ENCODE data around the gene GRID2.

GRCh38 chr4:93351846-93352245, 1048.1 kb downstream of the GRID2 start:
- TF ChIP-seq, protein P1, sequence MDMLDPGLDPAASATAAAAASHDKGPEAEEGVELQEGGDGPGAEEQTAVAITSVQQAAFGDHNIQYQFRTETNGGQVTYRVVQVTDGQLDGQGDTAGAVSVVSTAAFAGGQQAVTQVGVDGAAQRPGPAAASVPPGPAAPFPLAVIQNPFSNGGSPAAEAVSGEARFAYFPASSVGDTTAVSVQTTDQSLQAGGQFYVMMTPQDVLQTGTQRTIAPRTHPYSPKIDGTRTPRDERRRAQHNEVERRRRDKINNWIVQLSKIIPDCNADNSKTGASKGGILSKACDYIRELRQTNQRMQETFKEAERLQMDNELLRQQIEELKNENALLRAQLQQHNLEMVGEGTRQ (IDR thresholded peaks at IDR 0.05; ENCODE audit: borderline replicate concordance, low read depth, low read length) = no peak
- TF ChIP-seq CTCF (IDR thresholded peaks at IDR 0.05) = no peak
- no peak for TF ChIP-seq CHD2 (IDR thresholded peaks at IDR 0.05; ENCODE audit: low read length, partially characterized antibody)
- no peak for TF ChIP-seq RAD21 (IDR thresholded peaks at IDR 0.05; ENCODE audit: low read length)
- no peak for TF ChIP-seq FOXM1 (IDR thresholded peaks at IDR 0.05; ENCODE audit: low read depth)
- no peak for TF ChIP-seq ELF1 (IDR thresholded peaks at IDR 0.05)
- TF ChIP-seq YY1 (IDR thresholded peaks at IDR 0.05; ENCODE audit: low read depth) = no peak
- no peak for TF ChIP-seq POLR2AphosphoS5 (IDR thresholded peaks at IDR 0.05; ENCODE audit: low read depth, low read length)
- no peak for TF ChIP-seq SMC3 (IDR thresholded peaks at IDR 0.05; ENCODE audit: low read depth, low read length)

All from SK-N-SH (cell line).